Uterus (tissue), 2 donors: ENCODE measurements around the gene SAMD8.

Experiments used
- CTCF ChIP-seq, 4 experiments: fragments of 200-600 bp in 2 of 4; fragments of 450-650 bp in 2 of 4; sonication (generic) in 2 of 4; IDR thresholded peaks; one replicate each; pipeline ENCODE4 v1.5.1; 2016 to 2019; ENCODE audit warnings: antibody characterized with exemption in 4 of 4, mild to moderate bottlenecking in 2 of 4, moderate library complexity in 1 of 4
- POLR2A ChIP-seq, 2 donors: fragments of 450-650 bp; IDR thresholded peaks; one replicate each; pipeline ENCODE4 v1.6.1; 2016; ENCODE audit warnings: antibody characterized with exemption in 2 of 2, mild to moderate bottlenecking in 1 of 2, moderate library complexity in 1 of 2

- no peak for TF ChIP-seq CTCF (IDR thresholded peaks at IDR 0.05)
- TF ChIP-seq POLR2A (IDR thresholded peaks at IDR 0.05): no peak
Measured at GRCh38 chr10:75106242-75106641, 5.2 kb upstream of the SAMD8 start.
